SKM-1 treated with dmso at 0.1 percent for 144 hours (cell line): ENCODE results near the gene TSC2.
"Not testable (repeated sequence)": the region's sequence is repeated elsewhere in the genome, so short reads cannot be mapped to it uniquely, and the experiment has no call there.

ENCODE experiments used
- DNase-seq: peaks from one replicate; lab custom pipeline; 2025; ENCODE audit not compliant: unreplicated experiment; lab: John Stamatoyannopoulos, UW

TSC2 gene

DNA sequence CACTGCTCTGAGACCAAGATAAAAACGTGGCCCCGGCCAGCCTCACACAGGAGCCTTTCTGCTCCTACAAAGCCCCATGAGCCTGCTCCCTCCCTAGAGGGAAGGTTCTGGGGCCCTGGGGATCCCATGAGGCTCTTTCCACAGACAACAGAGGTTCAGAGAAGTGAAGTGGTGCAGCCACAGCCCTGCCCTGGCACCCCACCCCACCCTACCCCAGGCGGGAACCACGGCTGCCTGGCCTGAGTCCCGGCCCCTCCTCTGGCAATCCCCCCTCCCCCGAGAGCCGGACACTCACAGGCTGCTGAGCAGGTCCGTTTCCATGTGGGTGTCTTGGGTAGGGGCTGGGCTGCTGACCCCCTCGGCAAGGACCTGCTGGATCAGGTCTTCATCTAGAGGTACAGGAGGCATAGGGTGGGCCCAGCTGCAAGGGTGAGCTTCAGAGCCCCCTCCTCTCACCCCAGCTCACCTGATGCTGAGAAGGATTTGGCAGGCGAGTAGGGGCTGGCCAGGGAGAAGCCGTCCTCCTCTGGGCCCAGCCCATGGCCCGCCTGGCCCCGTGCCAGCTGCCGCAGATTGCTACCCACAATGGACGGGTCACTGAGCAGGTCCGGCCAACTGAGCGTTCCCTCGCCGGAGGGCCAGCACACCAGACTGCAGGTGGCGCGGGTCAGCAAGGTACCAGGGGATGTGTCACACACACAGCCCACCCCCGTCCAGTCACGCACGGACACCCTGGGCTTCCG is 49.2 kb downstream of the TSC2 start:
- DNase-seq = no peak

DNA sequence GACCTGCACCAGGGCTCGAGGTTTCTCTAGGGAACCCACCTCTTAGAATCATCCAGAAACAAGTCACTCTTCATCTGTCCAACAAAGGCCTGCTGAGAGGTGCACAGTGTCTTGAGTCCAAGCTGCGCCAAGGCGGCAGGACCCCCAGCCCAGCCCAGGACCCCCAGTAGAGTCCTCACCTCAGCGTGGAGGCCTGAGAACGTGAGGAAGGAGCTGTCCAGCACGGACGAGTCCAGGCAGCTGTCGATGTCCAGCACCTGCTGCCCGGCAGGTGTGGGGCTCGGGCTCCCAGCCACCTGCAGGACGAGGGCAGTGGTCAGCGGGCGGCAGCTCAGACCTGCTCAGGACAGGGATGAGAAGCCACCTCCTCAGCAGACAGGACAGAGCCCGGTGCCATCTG is 49.9 kb downstream of the TSC2 start:
- DNase-seq = not testable (repeated sequence)

GRCh38 chr16:2101581-2101980 is 53.8 kb downstream of the TSC2 start:
- not testable (repeated sequence) for DNase-seq

DNA sequence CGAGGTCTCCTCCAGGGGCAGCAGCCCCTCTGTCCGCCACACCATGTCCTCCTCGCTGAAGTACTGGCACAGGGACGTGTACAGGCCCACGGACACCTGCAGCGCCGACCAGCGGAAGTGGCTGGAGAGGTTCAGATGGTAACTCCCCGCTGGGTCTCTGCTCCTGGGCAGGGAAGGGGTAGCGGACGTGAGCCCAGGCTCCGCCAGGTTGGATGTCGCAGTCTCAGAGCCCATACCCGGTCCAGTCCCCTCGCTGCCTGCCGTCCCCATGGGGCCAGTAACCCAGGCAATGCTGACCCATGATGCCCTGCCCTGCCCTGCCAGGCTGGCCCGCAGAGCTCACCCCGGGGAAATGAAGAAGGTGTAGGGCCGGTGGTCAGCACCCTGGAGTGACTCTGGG is 54.7 kb downstream of the TSC2 start:
- DNase-seq = no peak

- DNase-seq = not testable (repeated sequence)
Measured at GRCh38 chr16:2104464-2104863, 56.7 kb downstream of the TSC2 start.

DNA sequence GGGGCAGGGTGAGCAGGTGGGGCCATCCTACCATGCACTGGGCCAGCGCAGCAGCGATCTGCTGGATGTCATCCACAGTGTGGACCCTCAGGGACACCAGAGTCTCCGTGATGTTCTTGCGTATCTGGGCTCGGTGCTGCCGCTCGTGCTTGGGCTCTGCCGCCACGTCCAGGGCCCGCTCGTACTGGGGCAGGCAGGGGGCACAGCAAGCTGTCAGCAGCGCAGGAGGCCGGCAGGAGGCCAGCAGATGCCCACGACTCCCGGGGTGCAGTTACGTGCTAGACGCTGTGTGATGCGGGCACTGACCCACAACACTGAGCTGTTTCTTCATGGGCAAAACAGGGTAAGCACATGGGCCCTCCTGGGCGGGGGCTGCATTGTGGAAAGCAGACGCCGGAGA is 57.5 kb downstream of the TSC2 start:
- not testable (repeated sequence) for DNase-seq

GRCh38 chr16:2105769-2106168 is 58.0 kb downstream of the TSC2 start:
- not testable (repeated sequence) for DNase-seq

DNA sequence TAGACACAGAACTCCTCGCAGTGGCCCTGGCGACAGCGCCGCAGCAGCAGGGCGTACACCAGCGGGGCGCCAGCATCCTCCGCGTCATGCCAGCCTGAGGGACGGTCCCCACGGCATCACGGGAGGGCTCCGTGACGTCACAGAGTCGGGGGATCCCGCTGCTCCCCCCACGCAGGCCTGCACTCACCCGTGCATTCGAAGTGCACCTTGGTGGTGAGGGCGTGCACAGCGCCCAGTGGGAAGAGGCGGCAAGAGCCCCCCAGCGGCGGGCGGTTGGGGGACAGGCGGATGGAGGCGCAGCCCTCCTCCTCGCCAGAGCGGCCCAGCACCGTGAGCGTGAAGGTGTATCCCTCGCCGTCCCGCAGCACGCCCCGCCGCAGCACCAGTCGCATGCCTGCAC is 58.4 kb downstream of the TSC2 start:
- not testable (repeated sequence) for DNase-seq

- DNase-seq = not testable (repeated sequence)
Measured at GRCh38 chr16:2107121-2107790, 59.5 kb downstream of the TSC2 start.

DNA sequence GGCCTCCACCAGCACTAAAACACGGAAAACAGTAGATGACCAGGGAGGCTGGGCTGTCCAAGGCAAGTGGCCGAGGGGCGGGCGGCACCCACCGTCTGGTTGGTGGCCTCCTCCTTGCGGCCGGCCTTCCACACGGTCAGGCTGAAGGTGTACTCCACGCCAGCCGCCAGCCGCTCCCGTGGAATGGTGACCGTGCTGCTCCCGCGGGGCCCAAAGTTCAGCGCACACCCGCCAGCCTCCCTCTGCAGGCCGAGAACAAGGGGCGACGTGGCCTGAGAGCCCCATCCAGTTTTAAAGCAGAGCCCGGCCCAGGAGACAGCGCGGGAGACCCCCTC is 60.0 kb downstream of the TSC2 start:
- not testable (repeated sequence) for DNase-seq

DNA sequence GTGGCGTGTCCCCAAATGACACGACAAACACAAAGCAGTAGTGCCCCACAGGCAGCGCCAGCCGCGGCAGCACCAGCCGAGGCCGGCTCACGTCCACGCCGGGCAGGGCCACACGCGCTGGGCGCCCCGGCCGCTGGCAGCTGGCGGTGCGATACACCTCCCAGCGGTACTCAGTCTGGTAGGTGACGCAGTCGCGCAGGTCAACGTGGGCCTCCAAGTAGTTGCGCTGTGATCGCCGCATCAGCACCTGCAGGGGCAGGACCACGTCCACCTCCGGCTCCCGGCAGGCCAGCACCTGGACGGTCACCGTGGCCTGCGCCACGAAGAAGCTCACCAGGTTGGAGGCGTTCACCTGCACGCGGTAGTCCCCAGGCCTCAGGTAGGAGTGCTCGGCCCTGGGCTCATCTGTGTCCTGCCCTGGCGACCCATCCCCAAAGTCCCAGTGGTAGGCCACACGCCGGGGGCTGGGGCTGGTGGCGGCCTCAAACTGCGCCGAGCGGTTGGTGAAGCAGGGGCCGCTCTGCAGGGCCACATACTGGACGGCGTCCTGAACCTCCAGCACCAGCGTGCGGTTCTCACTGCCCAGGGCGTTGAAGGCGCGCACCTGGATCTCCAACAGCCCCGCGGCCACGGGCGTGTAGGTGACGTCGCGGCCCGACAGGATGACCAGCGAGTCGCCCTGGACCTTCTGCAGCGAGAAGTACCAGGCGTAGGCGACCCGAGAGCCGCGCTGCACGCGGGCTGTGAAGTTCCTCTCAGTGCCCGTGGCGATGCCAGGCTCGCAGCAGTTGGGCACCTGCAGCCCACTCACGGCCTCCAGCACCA is 60.9 kb downstream of the TSC2 start:
- DNase-seq = not testable (repeated sequence)

GRCh38 chr16:2109271-2109580 is 61.4 kb downstream of the TSC2 start:
- DNase-seq = not testable (repeated sequence)

- DNase-seq = not testable (repeated sequence)
Measured at GRCh38 chr16:2109872-2110271, 62.1 kb downstream of the TSC2 start.

DNA sequence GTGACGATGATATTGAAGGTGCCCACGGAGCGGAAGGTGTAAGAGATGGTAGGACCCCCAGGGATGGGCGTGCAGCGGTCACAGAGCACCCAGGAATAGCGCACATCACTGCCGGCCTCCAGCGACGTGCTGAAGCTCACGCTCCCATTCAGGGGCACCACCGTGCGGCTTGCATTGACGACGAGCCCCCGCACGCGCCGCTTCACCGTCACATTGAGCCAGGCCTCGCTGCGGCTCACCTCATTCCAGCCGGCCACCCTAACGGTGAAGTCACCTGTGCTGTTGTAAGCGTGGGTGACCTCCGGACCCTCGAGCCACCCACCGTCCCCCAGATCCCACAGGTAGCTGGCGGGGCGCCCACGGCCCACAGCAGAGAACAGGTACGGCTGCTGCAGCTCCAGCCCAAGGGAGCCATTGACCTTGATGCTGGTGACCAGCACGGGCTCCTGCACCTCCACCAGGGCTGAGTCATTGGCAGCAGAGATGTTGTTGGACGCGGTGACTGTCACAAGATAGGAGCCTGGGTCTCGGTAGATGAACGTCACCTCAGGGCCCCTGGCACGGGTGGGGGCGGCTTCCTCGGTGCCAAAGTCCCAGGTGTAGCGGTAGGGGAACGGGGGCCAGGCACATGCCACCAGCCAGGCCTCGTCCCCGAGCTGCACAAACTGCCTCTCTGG is 62.7 kb downstream of the TSC2 start:
- not testable (repeated sequence) for DNase-seq

- DNase-seq = not testable (repeated sequence)
Measured at GRCh38 chr16:2111009-2111353, 63.2 kb downstream of the TSC2 start.

DNA sequence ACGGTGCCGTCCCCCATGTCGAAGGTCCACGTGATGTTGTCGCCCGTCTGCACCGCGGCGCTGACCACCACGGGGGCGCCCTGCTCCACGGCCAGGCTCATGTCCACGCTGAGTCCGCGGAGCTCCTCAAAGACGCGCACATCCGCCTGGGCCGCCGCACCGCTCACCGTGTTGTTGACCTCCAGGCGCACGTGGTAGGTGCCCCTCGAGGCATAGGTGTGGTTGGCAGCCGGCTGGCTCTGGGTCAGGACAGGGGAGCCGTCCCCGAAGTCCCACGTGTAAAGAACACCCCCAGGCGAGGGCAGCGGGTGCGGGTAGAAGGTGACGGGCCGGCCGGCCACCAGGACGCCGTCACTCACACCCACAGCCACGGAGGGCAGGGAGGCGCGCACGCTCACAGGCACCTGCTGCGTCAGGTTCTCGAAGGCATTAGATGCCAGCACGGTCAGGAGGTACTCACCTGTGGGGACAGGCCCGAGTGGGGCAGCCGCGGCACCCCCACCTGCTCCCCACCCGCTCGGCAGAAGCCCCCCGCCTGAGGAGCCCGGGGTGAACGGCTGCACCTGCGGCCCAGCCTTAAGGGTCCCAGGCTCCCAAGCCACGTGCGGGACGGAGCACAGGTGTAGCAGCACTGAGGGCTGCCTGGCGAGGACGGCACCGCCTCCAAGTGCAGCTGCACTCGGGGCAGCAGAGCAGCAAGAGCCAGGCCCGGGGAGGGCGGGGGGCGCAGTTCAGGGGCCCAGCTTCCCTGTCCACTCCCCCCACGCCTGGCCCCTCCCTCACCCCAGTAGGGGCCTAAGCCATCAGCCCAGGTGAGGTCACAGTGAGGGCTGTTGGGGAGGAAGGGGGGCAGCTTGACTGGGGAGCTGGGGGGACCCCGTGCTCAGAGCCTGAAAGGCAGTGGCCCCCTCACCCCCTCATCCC is 63.9 kb downstream of the TSC2 start:
- not testable (repeated sequence) for DNase-seq

DNA sequence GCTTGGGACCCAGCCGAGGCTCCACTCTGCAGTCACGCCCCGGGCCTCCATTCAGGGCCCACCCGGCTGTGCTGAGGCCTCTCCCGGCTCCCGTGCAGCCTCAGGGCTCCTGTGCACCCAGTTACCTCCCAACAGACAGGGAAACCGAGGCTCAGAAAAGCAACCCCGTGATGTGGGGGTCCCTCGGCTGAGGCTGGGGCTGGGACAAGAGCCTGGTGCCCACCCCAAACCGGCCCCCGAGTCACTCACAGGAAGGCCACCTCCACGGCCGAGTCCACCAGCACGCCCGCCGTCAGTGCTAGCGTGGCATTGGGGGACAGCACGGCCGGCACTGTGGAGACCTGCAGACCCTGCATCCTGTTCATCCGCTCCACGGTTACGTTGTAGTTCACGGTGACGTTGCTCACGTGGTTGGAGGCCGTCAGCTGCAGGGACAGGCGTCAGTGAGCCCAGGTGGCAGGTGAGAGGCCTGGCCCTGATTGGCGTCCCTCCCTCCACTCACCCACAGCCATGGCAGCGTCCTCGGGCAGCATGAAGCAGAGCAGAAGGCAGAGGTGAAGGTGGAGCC is 64.8 kb downstream of the TSC2 start:
- not testable (repeated sequence) for DNase-seq

DNA sequence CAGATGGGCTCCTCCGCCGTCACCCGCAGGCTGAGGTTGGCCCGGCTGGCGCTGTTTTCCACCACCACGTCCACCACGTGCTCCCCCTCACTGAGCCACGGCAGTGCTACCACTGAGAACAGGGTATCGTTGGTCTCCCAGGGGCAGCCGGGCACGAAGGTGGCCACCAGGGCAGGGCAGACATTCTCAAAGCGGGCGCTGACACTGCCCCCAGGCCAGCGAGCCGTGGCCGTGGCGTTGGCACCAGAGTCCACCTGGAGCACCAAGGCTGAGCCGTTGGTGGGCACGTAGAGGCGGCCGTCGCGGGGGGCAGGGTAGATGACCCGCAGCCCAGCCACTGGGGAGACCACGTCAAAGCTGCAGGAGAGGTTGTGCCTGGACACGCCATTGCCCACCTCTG is 66.4 kb downstream of the TSC2 start:
- not testable (repeated sequence) for DNase-seq

GRCh38 chr16:2114885-2115590 is 67.3 kb downstream of the TSC2 start:
- not testable (repeated sequence) for DNase-seq
